Measurements from ENCODE around the gene TMED1. TPM values are rescaled to one million over a fixed set of nuclear protein-coding genes. Genes with fewer than 3 reads are reported as not detected.

TMED1 gene
- total RNA-seq, 1 experiment from 2014 or later, result 61.9 TPM

GRCh38 chr19:10800488-10800887 is 35.5 kb downstream of the TMED1 start:
- no peak for DNase-seq (ENCODE audit: low read depth, low spot score)

GRCh38 chr19:10797541-10798256 is 38.3 kb downstream of the TMED1 start:
- in situ Hi-C loops (cut with HindIII; ENCODE audit: low pct_unique_long_range_greater_than_20kb, low sequenced_read_pairs), result no loop called here

More at GRCh38 chr19:10800488-10800887, 35.5 kb downstream of the TMED1 start:
- in situ Hi-C loops (cut with HindIII; ENCODE audit: low pct_unique_long_range_greater_than_20kb, low sequenced_read_pairs), result no loop called here

GRCh38 chr19:10797078-10797477 is 38.9 kb downstream of the TMED1 start:
- in situ Hi-C loops (cut with HindIII; ENCODE audit: low pct_unique_long_range_greater_than_20kb, low sequenced_read_pairs), result no loop called here

More at GRCh38 chr19:10797541-10798256, 38.3 kb downstream of the TMED1 start:
- DNase-seq (ENCODE audit: low read depth, low spot score), result no peak

GRCh38 chr19:10796653-10797052 is 39.4 kb downstream of the TMED1 start:
- DNase-seq (ENCODE audit: low read depth, low spot score), result no peak
- in situ Hi-C loops (cut with HindIII; ENCODE audit: low pct_unique_long_range_greater_than_20kb, low sequenced_read_pairs), result no loop called here

More at GRCh38 chr19:10797078-10797477, 38.9 kb downstream of the TMED1 start:
- DNase-seq (ENCODE audit: low read depth, low spot score), result no peak

- in situ Hi-C loops (cut with HindIII; ENCODE audit: low pct_unique_long_range_greater_than_20kb, low sequenced_read_pairs), result no loop called here
Observed at GRCh38 chr19:10789866-10790265, 46.1 kb downstream of the TMED1 start.

GRCh38 chr19:10788146-10788545 is 47.9 kb downstream of the TMED1 start:
- in situ Hi-C loops (cut with HindIII; ENCODE audit: low pct_unique_long_range_greater_than_20kb, low sequenced_read_pairs), result no loop called here

More at GRCh38 chr19:10789866-10790265, 46.1 kb downstream of the TMED1 start:
- DNase-seq (ENCODE audit: low read depth, low spot score), result no peak

GRCh38 chr19:10784257-10784656 is 51.8 kb downstream of the TMED1 start:
- in situ Hi-C loops (cut with HindIII; ENCODE audit: low pct_unique_long_range_greater_than_20kb, low sequenced_read_pairs), result no loop called here
- no peak for DNase-seq (ENCODE audit: low read depth, low spot score)

More at GRCh38 chr19:10788146-10788545, 47.9 kb downstream of the TMED1 start:
- DNase-seq (ENCODE audit: low read depth, low spot score), result no peak

GRCh38 chr19:10782795-10783194 is 53.2 kb downstream of the TMED1 start:
- in situ Hi-C loops (cut with HindIII; ENCODE audit: low pct_unique_long_range_greater_than_20kb, low sequenced_read_pairs), result no loop called here
- DNase-seq (ENCODE audit: low read depth, low spot score), result no peak

Small RNAs within 50 kb of the gene (small RNA-seq; reads per million reads assigned to genes)
- gene MIR199A1, result 0 to 0.14 reads per million in 2 experiments
- gene MIR6793, result 0 reads per million in 2 experiments

Other genes with a start within 250 kb of the TMED1 start
- not detected in 2 replicates for gene AP1M2, start 248.9 kb downstream of the TMED1 start, total RNA-seq (2014; rRNA removed; shearing (Covaris generic))
- 3.1 and 3.2 TPM in 2 replicates for gene SLC44A2, start 210.7 kb downstream of the TMED1 start, total RNA-seq (2014; rRNA removed; shearing (Covaris generic))
- 96.9 and 108 TPM in 2 replicates for gene ILF3, start 181.9 kb downstream of the TMED1 start, total RNA-seq (2014; rRNA removed; shearing (Covaris generic))
- gene QTRT1, start 134.8 kb downstream of the TMED1 start, total RNA-seq (2014; rRNA removed; shearing (Covaris generic)), result 18.2 and 18.9 TPM in 2 replicates
- 23.7 and 31.7 TPM in 2 replicates for gene DNM2, start 118.1 kb downstream of the TMED1 start, total RNA-seq (2014; rRNA removed; shearing (Covaris generic))
- 0.71 and 0.98 TPM in 2 replicates for gene C19orf38, start 12.2 kb upstream of the TMED1 start, total RNA-seq (2014; rRNA removed; shearing (Covaris generic))
- gene CARM1, start 35.3 kb upstream of the TMED1 start, total RNA-seq (2014; rRNA removed; shearing (Covaris generic)), result 18.4 and 18.6 TPM in 2 replicates
- 42.8 and 45.3 TPM in 2 replicates for gene YIPF2, start 92.4 kb upstream of the TMED1 start, total RNA-seq (2014; rRNA removed; shearing (Covaris generic))
- gene TIMM29, start 92.6 kb upstream of the TMED1 start, total RNA-seq (2014; rRNA removed; shearing (Covaris generic)), result 19.3 and 23.0 TPM in 2 replicates
- gene SMARCA4, start 124.8 kb upstream of the TMED1 start, total RNA-seq (2014; rRNA removed; shearing (Covaris generic)), result 5.8 and 7.2 TPM in 2 replicates